Astrocyte of the cerebellum (primary cell): ENCODE results near the gene OTOGL.

ENCODE experiments used
- DNase-seq: peaks from one replicate; pipeline ENCODE4 v3.0.0-alpha.2; 2011; ENCODE audit warnings: low read depth
- H3K4me3 ChIP-seq: 2 replicates; pipeline ENCODE4 v1.5.1; 2011; ENCODE audit warnings: mild to moderate bottlenecking, low read depth, low read length, moderate library complexity
- CTCF ChIP-seq: IDR thresholded peaks from 2 replicates; pipeline ENCODE4 v1.5.1; 2012; ENCODE audit warnings: low read length, low read depth, moderate library complexity, mild to moderate bottlenecking; ENCODE audit errors: missing control alignments
- in situ Hi-C: cut with HindIII; loops from 2 replicates; pipeline ENCODE4 v1.10.0; 2017; ENCODE audit warnings: low sequenced_read_pairs

The OTOGL gene

GRCh38 chr12:80282226-80282625, 182.9 kb downstream of the OTOGL start:
- no peak for TF ChIP-seq CTCF
- in situ Hi-C loops, result no loop called here
- H3K4me3 ChIP-seq, result no peak overlapping the region
- no peak for DNase-seq

GRCh38 chr12:80282761-80283160, 183.4 kb downstream of the OTOGL start:
- no peak for DNase-seq

GRCh38 chr12:80291108-80291754, 191.9 kb downstream of the OTOGL start:
- in situ Hi-C loops, result no loop called here
- no peak for TF ChIP-seq CTCF
- DNase-seq, result no peak

More at GRCh38 chr12:80282761-80283160, 183.4 kb downstream of the OTOGL start:
- TF ChIP-seq CTCF, result no peak
- in situ Hi-C loops, result no loop called here
- no peak overlapping the region for H3K4me3 ChIP-seq

GRCh38 chr12:80293347-80293746, 194.0 kb downstream of the OTOGL start:
- DNase-seq, result no peak
- in situ Hi-C loops, result no loop called here
- no peak for TF ChIP-seq CTCF
- H3K4me3 ChIP-seq, result no peak overlapping the region

More at GRCh38 chr12:80291108-80291754, 191.9 kb downstream of the OTOGL start:
- no peak overlapping the region for H3K4me3 ChIP-seq

- in situ Hi-C loops, result no loop called here
- no peak for TF ChIP-seq CTCF
- H3K4me3 ChIP-seq, result no peak overlapping the region
- no peak for DNase-seq
These were observed 194.4 kb downstream of the OTOGL start for GRCh38 chr12:80293759-80294158.

- H3K4me3 ChIP-seq, result no peak overlapping the region
- in situ Hi-C loops, result no loop called here
- DNase-seq, result no peak
- no peak for TF ChIP-seq CTCF
These were observed 199.9 kb downstream of the OTOGL start for GRCh38 chr12:80299219-80299618.
